Lung (tissue), 13 donors: ENCODE measurements around the gene P2RY11. TPM values are rescaled to one million over a fixed set of nuclear protein-coding genes. Genes with fewer than 3 reads are reported as not detected.

ENCODE experiments used
- ATAC-seq: fragments of 200-7000 bp; cut with Tn5 transposase; one replicate; pipeline ENCODE4 v1.9.1; 2020; ENCODE audit warnings: moderate number of reproducible peaks; ENCODE audit not compliant: insufficient read depth, low FRiP score
- DNase-seq, 3 donors: peaks; one replicate each; pipeline ENCODE4 v3.0.0-alpha.2; 2013 to 2017
- H3K27ac ChIP-seq, 2 donors: one replicate each; pipeline ENCODE4 v1.5.1; 2013; ENCODE audit warnings: mild to moderate bottlenecking in 2 of 2, moderate library complexity in 2 of 2, control low read depth in 1 of 2, inconsistent platforms in 1 of 2, low read depth in 1 of 2, low read length in 1 of 2
- H3K27me3 ChIP-seq, 3 donors: one replicate each; pipeline ENCODE4 v1.5.1; 2013; ENCODE audit warnings: low read length in 2 of 3; ENCODE audit not compliant: control insufficient read depth in 3 of 3, insufficient read depth in 3 of 3
- H3K36me3 ChIP-seq, 4 donors: one replicate each; pipeline ENCODE4 v1.5.1; 2013; ENCODE audit warnings: low read length in 4 of 4, mild to moderate bottlenecking in 1 of 4, moderate library complexity in 1 of 4; ENCODE audit not compliant: control insufficient read depth in 4 of 4, insufficient read depth in 4 of 4
- H3K4me1 ChIP-seq, 5 donors: one replicate each; pipeline ENCODE4 v1.5.1; 2013; ENCODE audit warnings: low read length in 5 of 5, mild to moderate bottlenecking in 2 of 5, moderate library complexity in 1 of 5; ENCODE audit not compliant: control insufficient read depth in 5 of 5, insufficient read depth in 5 of 5
- H3K4me3 ChIP-seq: one replicate; pipeline ENCODE4 v1.5.1; 2013; ENCODE audit warnings: mild to moderate bottlenecking, control low read depth, moderate library complexity
- H3K9ac ChIP-seq, 2 donors: one replicate each; pipeline ENCODE4 v1.5.1; 2013; ENCODE audit warnings: low read length in 2 of 2, control low read depth in 1 of 2; ENCODE audit not compliant: insufficient read depth in 1 of 2
- H3K9me3 ChIP-seq, 4 donors: one replicate each; pipeline ENCODE4 v1.5.1; 2013; ENCODE audit warnings: low read length in 3 of 4, mild to moderate bottlenecking in 1 of 4, moderate library complexity in 1 of 4; ENCODE audit not compliant: control insufficient read depth in 4 of 4, insufficient read depth in 3 of 4
- WGBS, 2 donors: extraction: QIAGEN DNeasy Blood & Tissue Kit; methylation state at CpG; one replicate each; pipeline ENCODE4 v1.1.7; 2013; 5-methylcytosine and 5-hydroxymethylcytosine counted together
- polyA plus RNA-seq, 2 donors: library from polyadenylated mRNA; stranded (reverse); fragments of 200-250 nt; gene quantifications; one replicate each; pipeline ENCODE4 v1.2.1, GENCODE V29; 2013
- small RNA-seq: library from RNA; depleted of rRNA; stranded (forward); fragments of <200 nt; gene quantifications from one replicate; pipeline ENCODE3, GENCODE V24; 2014; ENCODE audit warnings: low replicate concordance
- total RNA-seq, 2 donors: library from RNA; depleted of rRNA in 1 of 2; stranded (reverse); fragments of >200 nt in 1 of 2; gene quantifications; one replicate each; pipeline ENCODE4 v1.2.1, GENCODE V29; 2014 to 2021
- TF ChIP-seq, protein P1 (sequence below): IDR thresholded peaks from 2 replicates; pipeline ENCODE4 v1.5.1; 2012; ENCODE audit warnings: mild to moderate bottlenecking; ENCODE audit errors: control extremely low read depth, extremely low read depth
- donor health status: control.
- donor health status: control.
- donor health status: Bipolar disorder and iron deficiency.
- donor health status: healthy.
- donor health status: DM: yes; HTN: yes; CAD: no.

The P2RY11 gene
- total and polyA plus RNA-seq, 4 donors: 3.3 to 19.0 (median 13.5) TPM

DNA sequence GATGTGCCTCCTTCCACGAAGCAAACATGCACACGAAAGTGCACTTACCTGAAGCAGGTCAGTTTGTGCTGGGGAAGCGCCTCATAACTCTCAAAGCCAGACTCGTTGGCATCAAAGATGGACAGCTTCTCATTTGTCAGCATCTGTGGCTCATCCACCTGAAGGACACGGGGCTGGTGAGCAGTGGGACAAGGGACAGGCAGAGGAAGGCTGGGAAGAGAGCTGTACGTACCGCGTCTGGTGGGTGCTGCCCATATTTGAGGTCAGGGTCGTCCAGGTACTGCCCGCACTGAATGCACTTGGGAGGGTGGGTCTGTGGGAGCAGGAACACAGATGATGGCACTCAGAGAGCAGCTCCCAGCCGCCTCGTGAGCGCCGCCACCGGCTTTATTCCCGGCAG, 48.1 kb downstream of the P2RY11 start:
- DNase-seq: no peak

DNA sequence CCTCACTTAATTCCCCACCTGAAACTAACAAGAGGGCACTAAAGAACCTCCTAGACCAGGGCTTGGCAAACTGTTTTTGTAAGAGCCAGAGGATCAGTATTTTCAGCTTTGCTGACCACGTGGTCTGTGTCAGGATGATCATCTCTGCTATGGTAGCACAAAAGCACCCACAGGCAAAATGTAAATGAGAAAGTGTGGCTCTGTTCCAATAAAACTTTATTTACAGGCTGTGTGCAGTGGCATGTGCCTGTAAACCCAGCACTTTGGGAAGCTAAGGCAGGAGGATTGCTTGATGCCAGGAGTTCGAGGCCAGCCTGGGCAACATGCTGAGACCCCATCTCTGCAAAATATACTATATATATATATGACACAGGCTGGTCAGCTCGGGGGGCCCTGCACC, 52.0 kb downstream of the P2RY11 start:
- H3K4me1 ChIP-seq: no peaks in the 10 kb centered on the region
- ATAC-seq: no peak
- TF ChIP-seq, protein P1, sequence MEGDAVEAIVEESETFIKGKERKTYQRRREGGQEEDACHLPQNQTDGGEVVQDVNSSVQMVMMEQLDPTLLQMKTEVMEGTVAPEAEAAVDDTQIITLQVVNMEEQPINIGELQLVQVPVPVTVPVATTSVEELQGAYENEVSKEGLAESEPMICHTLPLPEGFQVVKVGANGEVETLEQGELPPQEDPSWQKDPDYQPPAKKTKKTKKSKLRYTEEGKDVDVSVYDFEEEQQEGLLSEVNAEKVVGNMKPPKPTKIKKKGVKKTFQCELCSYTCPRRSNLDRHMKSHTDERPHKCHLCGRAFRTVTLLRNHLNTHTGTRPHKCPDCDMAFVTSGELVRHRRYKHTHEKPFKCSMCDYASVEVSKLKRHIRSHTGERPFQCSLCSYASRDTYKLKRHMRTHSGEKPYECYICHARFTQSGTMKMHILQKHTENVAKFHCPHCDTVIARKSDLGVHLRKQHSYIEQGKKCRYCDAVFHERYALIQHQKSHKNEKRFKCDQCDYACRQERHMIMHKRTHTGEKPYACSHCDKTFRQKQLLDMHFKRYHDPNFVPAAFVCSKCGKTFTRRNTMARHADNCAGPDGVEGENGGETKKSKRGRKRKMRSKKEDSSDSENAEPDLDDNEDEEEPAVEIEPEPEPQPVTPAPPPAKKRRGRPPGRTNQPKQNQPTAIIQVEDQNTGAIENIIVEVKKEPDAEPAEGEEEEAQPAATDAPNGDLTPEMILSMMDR: no peak

More for the DNA sequence above, 48.1 kb downstream of the P2RY11 start:
- Histone ChIP-seq H3K9ac (no peak overlapping the region), H3K27me3 (no peaks in the 10 kb centered on the region), H3K36me3 (peaks cover 40 to 67% (median 52%) of the 10 kb centered on the region in 4 donors), H3K9me3 (no peaks in the 10 kb centered on the region), H3K4me1 (no peaks in the 10 kb centered on the region), H3K4me3 (no peak overlapping the region), H3K27ac (no peak overlapping the region)
- 95 to 96% methylated on average over 16 of the region's 16 CpGs for WGBS, 2 donors
- TF ChIP-seq, protein P1: no peak
- no peak for ATAC-seq

More for the DNA sequence above, 52.0 kb downstream of the P2RY11 start:
- H3K4me3 ChIP-seq: no peak overlapping the region
- no peak overlapping the region for H3K27ac ChIP-seq
- H3K9me3 ChIP-seq: no peaks in the 10 kb centered on the region
- 95 to 98% methylated on average over 3 of the region's 3 CpGs for WGBS, 2 donors
- no peak for DNase-seq
- H3K27me3 ChIP-seq: no peaks in the 10 kb centered on the region
- H3K36me3 ChIP-seq: peaks cover 32 to 58% (median 46%) of the 10 kb centered on the region in 4 donors
- no peak overlapping the region for H3K9ac ChIP-seq

Small RNAs within 50 kb of the gene (small RNA-seq; reads per million reads assigned to genes)
- gene SNORD105: 35.8 reads per million, percentile 97 among the genes with 10 or more reads in this experiment
- 4,243 reads per million, percentile 100 among the genes with 10 or more reads in this experiment for gene SNORD105B

Other genes starting within 250 kb of the P2RY11 start
- 10 to 100 TPM in 1 of 2 donors, 1 to 10 TPM in 1; 5.8 to 11.9 TPM for gene OLFM2, start 175.2 kb upstream of the P2RY11 start, total RNA-seq
- gene OLFM2, start 175.2 kb upstream of the P2RY11 start, polyA plus RNA-seq: 10 to 100 TPM in 1 of 2 donors, 1 to 10 TPM in 1; 2.2 to 14.3 TPM
- 10 to 100 TPM; 10.3 to 15.1 TPM for gene COL5A3, start 101.2 kb upstream of the P2RY11 start, total RNA-seq
- 10 to 100 TPM in 1 of 2 donors, 1 to 10 TPM in 1; 8.4 to 10.7 TPM for gene COL5A3, start 101.2 kb upstream of the P2RY11 start, polyA plus RNA-seq
- gene RDH8, start 98.2 kb upstream of the P2RY11 start, total RNA-seq: not detected
- not detected for gene RDH8, start 98.2 kb upstream of the P2RY11 start, polyA plus RNA-seq
- 10 to 100 TPM; 21.2 to 31.5 TPM for gene SHFL, start 25.4 kb upstream of the P2RY11 start, total RNA-seq
- gene SHFL, start 25.4 kb upstream of the P2RY11 start, polyA plus RNA-seq: 10 to 100 TPM; 35.1 to 43.5 TPM
- gene ANGPTL6, start 9.0 kb upstream of the P2RY11 start, total RNA-seq: 1 to 10 TPM in 1 of 2 donors, under 1 TPM in 1; 0.64 to 4.1 TPM
- gene ANGPTL6, start 9.0 kb upstream of the P2RY11 start, polyA plus RNA-seq: 1 to 10 TPM in 1 of 2 donors, under 1 TPM in 1; 0.93 to 1.3 TPM
- 10 to 100 TPM; 15.0 to 51.8 TPM for gene PPAN, start 5.3 kb upstream of the P2RY11 start, total RNA-seq
- gene PPAN, start 5.3 kb upstream of the P2RY11 start, polyA plus RNA-seq: 10 to 100 TPM; 43.2 to 61.4 TPM
- 100 to 1,000 TPM; 164 to 187 TPM for gene EIF3G, start 8.2 kb downstream of the P2RY11 start, total RNA-seq
- 100 to 1,000 TPM; 145 to 197 TPM for gene EIF3G, start 8.2 kb downstream of the P2RY11 start, polyA plus RNA-seq
- 10 to 100 TPM; 44.0 to 85.7 TPM for gene DNMT1, start 83.3 kb downstream of the P2RY11 start, total RNA-seq
- 10 to 100 TPM; 32.8 to 46.5 TPM for gene DNMT1, start 83.3 kb downstream of the P2RY11 start, polyA plus RNA-seq
- gene S1PR2, start 119.6 kb downstream of the P2RY11 start, total RNA-seq: 10 to 100 TPM; 15.2 to 32.1 TPM
- 10 to 100 TPM in 1 of 2 donors, 1 to 10 TPM in 1; 6.5 to 10.9 TPM for gene S1PR2, start 119.6 kb downstream of the P2RY11 start, polyA plus RNA-seq
- 10 to 100 TPM; 16.6 to 61.9 TPM for gene MRPL4, start 140.5 kb downstream of the P2RY11 start, total RNA-seq
- gene MRPL4, start 140.5 kb downstream of the P2RY11 start, polyA plus RNA-seq: 10 to 100 TPM; 33.8 to 64.8 TPM
- gene ICAM1, start 159.4 kb downstream of the P2RY11 start, total RNA-seq: 100 to 1,000 TPM; 179 to 191 TPM
- 100 to 1,000 TPM in 1 of 2 donors, 10 to 100 TPM in 1; 88.4 to 391 TPM for gene ICAM1, start 159.4 kb downstream of the P2RY11 start, polyA plus RNA-seq
- 10 to 100 TPM in 1 of 2 donors, 1 to 10 TPM in 1; 8.2 to 38.8 TPM for gene ICAM4, start 175.3 kb downstream of the P2RY11 start, total RNA-seq
- 1 to 10 TPM; 4.6 to 8.0 TPM for gene ICAM4, start 175.3 kb downstream of the P2RY11 start, polyA plus RNA-seq
- gene ICAM5, start 178.3 kb downstream of the P2RY11 start, total RNA-seq: 10 to 100 TPM; 22.2 to 32.1 TPM
- 10 to 100 TPM in 1 of 2 donors, 1 to 10 TPM in 1; 4.1 to 15.0 TPM for gene ICAM5, start 178.3 kb downstream of the P2RY11 start, polyA plus RNA-seq
- gene ZGLP1, start 198.1 kb downstream of the P2RY11 start, total RNA-seq: 1 to 10 TPM; 3.7 to 5.1 TPM
- gene ZGLP1, start 198.1 kb downstream of the P2RY11 start, polyA plus RNA-seq: 1 to 10 TPM; 3.0 to 6.7 TPM
- 10 to 100 TPM in 1 of 2 donors, 1 to 10 TPM in 1; 9.6 to 20.9 TPM for gene FDX2, start 204.3 kb downstream of the P2RY11 start, total RNA-seq
- gene FDX2, start 204.3 kb downstream of the P2RY11 start, polyA plus RNA-seq: 10 to 100 TPM; 21.4 to 38.4 TPM
- gene RAVER1, start 221.8 kb downstream of the P2RY11 start, total RNA-seq: 10 to 100 TPM; 21.1 to 46.1 TPM
- gene RAVER1, start 221.8 kb downstream of the P2RY11 start, polyA plus RNA-seq: 10 to 100 TPM; 10.5 to 17.7 TPM
- 10 to 100 TPM; 12.1 to 25.5 TPM for gene ICAM3, start 227.9 kb downstream of the P2RY11 start, total RNA-seq
- gene ICAM3, start 227.9 kb downstream of the P2RY11 start, polyA plus RNA-seq: 10 to 100 TPM in 1 of 2 donors, 1 to 10 TPM in 1; 8.1 to 56.1 TPM